ENCODE measurements around the gene FAM216A. TPM values are rescaled to one million over a fixed set of nuclear protein-coding genes. Genes with fewer than 3 reads are reported as not detected.

The FAM216A gene
- total and polyA plus RNA-seq, 2 of the 4 experiments (the other 2 are of a cell fraction), result 14.0 to 31.1 TPM

GRCh38 chr12:110467847-110468213 lies 815 bp upstream of the FAM216A start:
- Histone ChIP-seq H3K27ac (ENCODE audit: insufficient read depth, low read length) (peak overlapping the region; percentile 54), H3K4ac (ENCODE audit: low read depth, low read length) (peak overlapping the region; percentile 53; the same call in 1 of the 2 replicates), H2BK15ac (ENCODE audit: low read depth, low read length) (no peak overlapping the region), H3K4me2 (ENCODE audit: low read depth, low read length) (peak overlapping the region; percentile 93), H3K4me1 (ENCODE audit: control insufficient read depth, insufficient read depth, low read length) (peaks cover 3% of the 10 kb centered on the region; the same call in 1 of the 2 replicates), H3K9ac (ENCODE audit: low read depth, low read length) (peak overlapping the region; percentile 83), H3K56ac (ENCODE audit: extremely low read depth, insufficient read depth, low read length) (peak overlapping the region; percentile 20; the same call in 1 of the 2 replicates), H3K79me1 (ENCODE audit: low read depth in 1 of 2, low read length in 2 of 2) (peaks cover 11 to 56% of the 10 kb centered on the region in 2 experiments), H2AK9ac (replicated peaks; ENCODE audit: low read depth, low read length, poor library complexity) (peak overlapping the region; percentile 11), H4K91ac (ENCODE audit: insufficient read depth, low read depth, low read length) (no peak overlapping the region), H3K14ac (replicated peaks; ENCODE audit: low read depth, low read length) (no peak overlapping the region), H3K27me3 (ENCODE audit: control insufficient read depth, insufficient read depth, low read length) (no peaks in the 10 kb centered on the region), H2AK5ac (ENCODE audit: low read depth, low read length) (no peak overlapping the region), H3K23ac (ENCODE audit: low read depth, low read length) (peak overlapping the region; percentile 66; the same call in 1 of the 2 replicates), H3K9me1 (ENCODE audit: insufficient read depth, low read length) (no peaks in the 10 kb centered on the region), H3K4me3 (ENCODE audit: insufficient read depth, low read depth, low read length) (peak overlapping the region; percentile 53), H2BK20ac (ENCODE audit: low read depth, low read length) (no peak overlapping the region), H2BK5ac (ENCODE audit: low read depth, low read length, poor library complexity, severe bottlenecking) (no peak overlapping the region), H2BK120ac (ENCODE audit: low read depth, low read length) (no peak overlapping the region), H3K9me3 (ENCODE audit: control insufficient read depth, insufficient read depth, low read length) (no peaks in the 10 kb centered on the region), H3K18ac (ENCODE audit: low read depth, low read length) (no peak overlapping the region), H4K20me1 (ENCODE audit: insufficient read depth, low read length) (peaks cover 3% of the 10 kb centered on the region), H4K5ac (ENCODE audit: low read depth, low read length) (no peak overlapping the region), H4K8ac (ENCODE audit: low read depth in 2 of 2, low read length in 2 of 2) (peak overlapping the region in 1 of 2 experiments; percentile 74; a peak in 3 of 4 replicates), H2AFZ (replicated peaks; ENCODE audit: low read length, poor library complexity) (peak overlapping the region; percentile 97), H3K36me3 (ENCODE audit: control insufficient read depth, insufficient read depth, low read length) (peaks cover 6% of the 10 kb centered on the region)
- DNase-seq, result no peak
- WGBS, 2 experiments (ENCODE audit: extremely low coverage in 2 of 2, insufficient read length in 1 of 2), result 0% methylated on average over 7 of the region's 15 CpGs; no CpG with 5 or more reads in 1 of the 2 experiments
- in situ Hi-C loops (cut with MboI; ENCODE audit: low sequenced_read_pairs), result no loop called here
- POLR2A ChIA-PET (ENCODE audit: unreplicated experiment), result interaction anchor here (0.6 to 1.0 kb wide), 3 partner anchors 18 to 1059 kb away, joined by 3 to 4 read pairs (median 4); partner anchors contain the start of gene ARPC3
- no peak for ATAC-seq (ENCODE audit: low read depth)
- no TSS peak for BruUV-seq (replicated peaks)
- intact Hi-C loops (cut with micrococcal nuclease), result loop anchor here (1.0 to 2.0 kb wide), 2 partner anchors 18 to 359 kb away; partner anchors contain the start of gene ARPC3
- CTCF ChIA-PET, result interaction anchor here (1.1 to 2.7 kb wide), 7 partner anchors 15 to 137 kb away, joined by 4 to 15 read pairs (median 4); partner anchors contain the start of gene ARPC3
- dilution Hi-C loops (cut with HindIII; ENCODE audit: low sequenced_read_pairs, unreplicated experiment), result no loop called here
- TF ChIP-seq RCOR1 (IDR thresholded peaks at IDR 0.05; ENCODE audit: insufficient replicate concordance, low read length), result no peak
- TF ChIP-seq POLR2A (IDR thresholded peaks at IDR 0.05; ENCODE audit: low read depth, low read length), result peak; percentile 89

All from IMR-90 (cell line).